PC-3 (cell line): ENCODE measurements around the gene HSD17B12. TPM values are rescaled to one million over a fixed set of nuclear protein-coding genes. Genes with fewer than 3 reads are reported as not detected.
"Not testable (repeated sequence)": the region's sequence is repeated elsewhere in the genome, so short reads cannot be mapped to it uniquely, and the experiment has no call there.

Source experiments
- ATAC-seq: fragments of 200-7000 bp; cut with Tn5 transposase; 2 replicates; pipeline ENCODE4 v1.9.1; 2020; ENCODE audit warnings: mild to moderate bottlenecking, moderate library complexity
- BruUV-seq: library from RNA; stranded (reverse); fragments of 400-500 nt; replicated peaks from 2 replicates; lab custom pipeline; 2021; lab: Mats Ljungman, UMichigan
- CTCF ChIA-PET: fragments of 300-600 bp; sonication (Branson Sonifier 250); formaldehyde crosslinking; loops from one replicate; lab custom pipeline; 2022; ENCODE audit warnings: antibody characterized with exemption; lab: Charles Lee
- POLR2A ChIA-PET: fragments of 300-600 bp; sonication (Branson Sonifier 250); formaldehyde crosslinking; loops from one replicate; lab custom pipeline; 2022; ENCODE audit warnings: antibody characterized with exemption; ENCODE audit not compliant: unreplicated experiment; lab: Charles Lee
- DNase-seq: peaks from one replicate; pipeline ENCODE4 v3.0.0-alpha.2; 2015
- H2AFZ ChIP-seq: fragments of 300-600 bp; sonication (generic); 2 replicates; pipeline ENCODE4 v1.6.0; 2016; ENCODE audit warnings: antibody characterized with exemption, low read length
- H3F3A ChIP-seq: fragments of 300-600 bp; sonication (generic); one replicate; pipeline ENCODE4 v1.6.0; 2017; ENCODE audit warnings: antibody characterized with exemption, low read length, control low read depth, mild to moderate bottlenecking; ENCODE audit not compliant: unreplicated experiment
- H3K27ac ChIP-seq: fragments of 300-600 bp; sonication (generic); 2 replicates; pipeline ENCODE4 v1.5.1; 2016; ENCODE audit warnings: mild to moderate bottlenecking, low read length
- H3K27me3 ChIP-seq: fragments of 300-600 bp; sonication (generic); 2 replicates; pipeline ENCODE4 v1.6.1; 2016; ENCODE audit warnings: low read length, mixed read lengths
- H3K36me3 ChIP-seq: fragments of 300-600 bp; sonication (generic); 2 replicates; pipeline ENCODE4 v1.6.1; 2016; ENCODE audit warnings: low read depth, mixed run types, low read length, mixed read lengths
- H3K4me1 ChIP-seq: fragments of 300-600 bp; sonication (generic); 2 replicates; pipeline ENCODE4 v1.5.1; 2016; ENCODE audit warnings: low read length; ENCODE audit not compliant: insufficient read depth
- H3K4me2 ChIP-seq: fragments of 300-600 bp; sonication (generic); 2 replicates; pipeline ENCODE4 v1.6.0; 2016; ENCODE audit warnings: low read length
- H3K4me3 ChIP-seq: fragments of 300-600 bp; sonication (generic); 2 replicates; pipeline ENCODE4 v1.5.1; 2016; ENCODE audit warnings: mild to moderate bottlenecking, low read length, mixed read lengths
- H3K79me2 ChIP-seq: fragments of 300-600 bp; sonication (generic); 2 replicates; pipeline ENCODE4 v1.6.1; 2017; ENCODE audit warnings: low read length, mixed read lengths
- H3K9ac ChIP-seq: fragments of 300-600 bp; sonication (generic); 2 replicates; pipeline ENCODE4 v1.6.0; 2016; ENCODE audit warnings: mild to moderate bottlenecking, low read length
- H3K9me2 ChIP-seq: fragments of 300-600 bp; sonication (generic); replicated peaks from 2 replicates; pipeline ENCODE4 v1.6.1; 2016; ENCODE audit warnings: mixed run types, low read length, mixed read lengths
- H3K9me3 ChIP-seq: fragments of 300-600 bp; sonication (generic); 2 replicates; pipeline ENCODE4 v1.6.1; 2016; ENCODE audit warnings: low read length, mixed read lengths
- H4K20me1 ChIP-seq: fragments of 300-600 bp; sonication (generic); 2 replicates; pipeline ENCODE4 v1.6.1; 2016; ENCODE audit warnings: low read length, mixed read lengths
- CTCF ChIP-seq: fragments of 300-600 bp; sonication (generic); conservative IDR thresholded peaks from 2 replicates; pipeline ENCODE4 v1.5.1; 2017; ENCODE audit warnings: antibody characterized with exemption, low read depth, mild to moderate bottlenecking, low read length
- EZH2 ChIP-seq: fragments of 300-600 bp; sonication (generic); IDR thresholded peaks from one replicate; pipeline ENCODE4 v1.6.1; 2017; ENCODE audit warnings: antibody characterized with exemption, mild to moderate bottlenecking, low read length; ENCODE audit not compliant: unreplicated experiment
- EZH2phosphoT487 ChIP-seq: fragments of 300-600 bp; sonication (generic); IDR thresholded peaks from 2 replicates; pipeline ENCODE4 v1.6.1; 2018; ENCODE audit warnings: mild to moderate bottlenecking, antibody characterized with exemption, low read length, borderline replicate concordance
- intact Hi-C: fragments of 100-400 bp; cut with micrococcal nuclease; formaldehyde crosslinking; loops from 2 replicates; pipeline ENCODE4 v1.9.0; 2023
- total RNA-seq: library from RNA; depleted of rRNA; stranded (reverse); fragments of >200 nt; gene quantifications from 2 replicates; pipeline ENCODE4 v1.2.3, GENCODE V29; 2014

Gene HSD17B12
- total RNA-seq, 1 experiment from 2014 or later: 77.6 TPM

- no peak for TF ChIP-seq CTCF
- TF ChIP-seq EZH2phosphoT487: no peak
- no peak for TF ChIP-seq EZH2
- CTCF ChIA-PET: no interaction called here
- no TSS peak for BruUV-seq
Measured at GRCh38 chr11:43760902-43761301, 80.4 kb downstream of the HSD17B12 start.

GRCh38 chr11:43765194-43765593, 84.7 kb downstream of the HSD17B12 start:
- Histone ChIP-seq H2AFZ (no peak overlapping the region), H3K27ac (no peak overlapping the region)
- CTCF ChIA-PET: no interaction called here

More at GRCh38 chr11:43760902-43761301, 80.4 kb downstream of the HSD17B12 start:
- intact Hi-C loops: no loop called here
- Histone ChIP-seq H3K36me3 (peaks cover 12% of the 10 kb centered on the region; the same call in 1 of the 2 replicates), H3K27ac (no peak overlapping the region), H3K4me1 (peaks cover 9% of the 10 kb centered on the region), H4K20me1 (no peaks in the 10 kb centered on the region), H3K9me3 (no peaks in the 10 kb centered on the region), H2AFZ (no peak overlapping the region), H3K9me2 (no peaks in the 10 kb centered on the region), H3K27me3 (no peaks in the 10 kb centered on the region), H3K9ac (no peak overlapping the region), H3F3A (no peaks in the 10 kb centered on the region), H3K4me3 (no peak overlapping the region), H3K79me2 (no peaks in the 10 kb centered on the region), H3K4me2 (no peak overlapping the region)
- POLR2A ChIA-PET: no interaction called here
- no peak for ATAC-seq
- DNase-seq: no peak

GRCh38 chr11:43768654-43769053, 88.1 kb downstream of the HSD17B12 start:
- H4K20me1 ChIP-seq, BruUV-seq, H2AFZ ChIP-seq, POLR2A ChIA-PET, H3K9ac ChIP-seq, H3F3A ChIP-seq, H3K27ac ChIP-seq, ATAC-seq, H3K9me2 ChIP-seq, H3K4me2 ChIP-seq, H3K79me2 ChIP-seq, CTCF ChIA-PET, H3K4me3 ChIP-seq, DNase-seq, H3K9me3 ChIP-seq, H3K4me1 ChIP-seq, intact Hi-C loops, H3K27me3 ChIP-seq: not testable (repeated sequence)
- H3K36me3 ChIP-seq: peaks cover 17% of the 10 kb centered on the region

More at GRCh38 chr11:43765194-43765593, 84.7 kb downstream of the HSD17B12 start:
- ATAC-seq (no peak), DNase-seq (no peak)
- TF ChIP-seq EZH2phosphoT487: no peak
- no peak for TF ChIP-seq EZH2
- no peak for TF ChIP-seq CTCF
- Histone ChIP-seq H3K9me3 (no peaks in the 10 kb centered on the region), H3K9me2 (no peaks in the 10 kb centered on the region), H3K4me3 (no peak overlapping the region), H3K9ac (no peak overlapping the region), H4K20me1 (no peaks in the 10 kb centered on the region), H3K4me1 (no peaks in the 10 kb centered on the region), H3K79me2 (no peaks in the 10 kb centered on the region), H3K27me3 (no peaks in the 10 kb centered on the region), H3K36me3 (peaks cover 22% of the 10 kb centered on the region), H3F3A (no peaks in the 10 kb centered on the region), H3K4me2 (no peak overlapping the region)
- intact Hi-C loops: no loop called here
- POLR2A ChIA-PET: no interaction called here
- no TSS peak for BruUV-seq
